Colonic mucosa (tissue), 4 donors: Measurements from ENCODE around the gene CCL15. TPM values are rescaled to one million over a fixed set of nuclear protein-coding genes. Genes with fewer than 3 reads are reported as not detected.

Experiments used
- DNase-seq: peaks from one replicate; pipeline ENCODE4 v3.0.0-alpha.2; 2020
- H3K27ac ChIP-seq: fragments of 200-600 bp; one replicate; pipeline ENCODE4 v1.8.0; 2021
- H3K27me3 ChIP-seq: fragments of 200-600 bp; one replicate; pipeline ENCODE4 v1.8.0; 2021
- H3K36me3 ChIP-seq: fragments of 200-600 bp; one replicate; pipeline ENCODE4 v1.8.0; 2021
- H3K4me1 ChIP-seq: fragments of 200-600 bp; one replicate; pipeline ENCODE4 v1.8.0; 2021; ENCODE audit warnings: mild to moderate bottlenecking
- H3K4me3 ChIP-seq: fragments of 200-600 bp; one replicate; pipeline ENCODE4 v1.8.0; 2021
- H3K9ac ChIP-seq, 2 donors: one replicate each; pipeline ENCODE4 v1.7.0; 2013; ENCODE audit warnings: control low read depth in 2 of 2, low read depth in 2 of 2, low read length in 2 of 2
- H3K9me3 ChIP-seq: fragments of 200-600 bp; one replicate; pipeline ENCODE4 v1.8.0; 2021
- CTCF ChIP-seq: fragments of 200-600 bp; IDR thresholded peaks from one replicate; pipeline ENCODE4 v1.8.0; 2022; ENCODE audit warnings: antibody characterized with exemption, mild to moderate bottlenecking
- intact Hi-C: fragments of 100-400 bp; cut with DNase I; formaldehyde crosslinking; loops from one replicate; pipeline ENCODE4 v1.14.1; 2022
- total RNA-seq, 2 donors: library from RNA; stranded (reverse); fragmentation: NEBNext Ultra II Directional in 1 of 2; extraction: Animal tissue kit (Norgen Biotek cat#: 25700) in 1 of 2; gene quantifications; one replicate each; pipeline ENCODE4 v1.2.1, GENCODE V29; 2021
- donor health status: healthy.
- donor health status: DM: no; HTN: no; CAD: no.
- donor health status: DM: no; HTN: no; CAD: no.

CCL15 gene
- total RNA-seq, 2 donors from 2014 or later = 37.2 to 54.4 TPM

GRCh38 chr17:35981908-35982330 is 19.4 kb downstream of the CCL15 start:
- Histone ChIP-seq H3K27me3 (no peaks in the 10 kb centered on the region), H3K9ac (no peak overlapping the region), H3K9me3 (no peaks in the 10 kb centered on the region), H3K27ac (no peak overlapping the region), H3K4me1 (no peaks in the 10 kb centered on the region), H3K36me3 (no peaks in the 10 kb centered on the region), H3K4me3 (no peak overlapping the region)
- no peak for DNase-seq
- TF ChIP-seq CTCF = no peak
- intact Hi-C loops = no loop called here

- no peaks in the 10 kb centered on the region for H3K36me3 ChIP-seq
- H3K9ac ChIP-seq = no peak within 1 kb of the TSS
- no peaks in the 10 kb centered on the region for H3K4me1 ChIP-seq
- intact Hi-C loops = no loop called here
- no peaks in the 10 kb centered on the region for H3K27me3 ChIP-seq
- no peak within 1 kb of the TSS for H3K4me3 ChIP-seq
- no peak for DNase-seq
- no peak within 1 kb of the TSS for H3K27ac ChIP-seq
- TF ChIP-seq CTCF = no peak
- H3K9me3 ChIP-seq = no peaks in the 10 kb centered on the region
These were observed 20.1 kb downstream of the CCL15 start, which contains the start of gene CCL16 for GRCh38 chr17:35981246-35981645. CCL16 (minus strand) TSS chr17:35981497; CDS start chr17:35981420, 77 bp downstream.

GRCh38 chr17:35978346-35978745 is 23.0 kb downstream of the CCL15 start:
- TF ChIP-seq CTCF = no peak
- no peaks in the 10 kb centered on the region for H3K9me3 ChIP-seq
- no peaks in the 10 kb centered on the region for H3K27me3 ChIP-seq
- no peak for DNase-seq
- no peak overlapping the region for H3K9ac ChIP-seq
- H3K27ac ChIP-seq = no peak overlapping the region
- H3K4me3 ChIP-seq = no peak overlapping the region
- H3K36me3 ChIP-seq = no peaks in the 10 kb centered on the region
- no peaks in the 10 kb centered on the region for H3K4me1 ChIP-seq
- intact Hi-C loops = loop anchor here (5.0 to 10.0 kb wide), 2 partner anchors 94 to 506 kb away; partner anchors contain the start of gene ZNHIT3

GRCh38 chr17:35977509-35977908 is 23.8 kb downstream of the CCL15 start:
- no peak for DNase-seq
- TF ChIP-seq CTCF = no peak

GRCh38 chr17:35973333-35974260 is 27.8 kb downstream of the CCL15 start:
- H3K36me3 ChIP-seq = no peaks in the 10 kb centered on the region
- no peaks in the 10 kb centered on the region for H3K27me3 ChIP-seq
- H3K9me3 ChIP-seq = no peaks in the 10 kb centered on the region
- H3K27ac ChIP-seq = no peak overlapping the region
- no peak overlapping the region for H3K4me3 ChIP-seq
- intact Hi-C loops = loop anchor here (10.0 kb wide), 1 partner anchor 511 kb away; the partner anchor contains the start of gene ZNHIT3
- DNase-seq = peak; percentile 30
- H3K9ac ChIP-seq = no peak overlapping the region
- TF ChIP-seq CTCF = no peak
- no peaks in the 10 kb centered on the region for H3K4me1 ChIP-seq

More at GRCh38 chr17:35977509-35977908, 23.8 kb downstream of the CCL15 start:
- Histone ChIP-seq H3K36me3 (no peaks in the 10 kb centered on the region), H3K4me1 (no peaks in the 10 kb centered on the region), H3K27ac (no peak overlapping the region), H3K9ac (no peak overlapping the region), H3K9me3 (no peaks in the 10 kb centered on the region), H3K4me3 (no peak overlapping the region), H3K27me3 (no peaks in the 10 kb centered on the region)
- intact Hi-C loops = loop anchor here (5.0 to 10.0 kb wide), 2 partner anchors 95 to 507 kb away; partner anchors contain the start of gene ZNHIT3
